Erythroblast (primary cell): ENCODE data around the gene SHISAL2A.

ENCODE experiments used
- GATA1 ChIP-seq: IDR thresholded peaks from 2 replicates; pipeline ENCODE4 v1.6.1; 2011; ENCODE audit warnings: low read depth, mild to moderate bottlenecking, control low read depth, low read length, moderate library complexity
- POLR2A ChIP-seq: IDR thresholded peaks from 2 replicates; pipeline ENCODE4 v1.6.1; 2011; ENCODE audit warnings: mild to moderate bottlenecking, low read length

GRCh38 chr1:52633291-52633754 lies 355 bp downstream of the SHISAL2A start:
- no peak for TF ChIP-seq POLR2A
- TF ChIP-seq GATA1: no peak
